NCI-H1436 (cell line): ENCODE data around the gene MACIR.
"Not testable (repeated sequence)": the region's sequence is repeated elsewhere in the genome, so short reads cannot be mapped to it uniquely, and the experiment has no call there.

ENCODE experiments used
- DNase-seq: peaks from one replicate; lab custom pipeline; 2025; lab: John Stamatoyannopoulos, UW

MACIR gene

GRCh38 chr5:103258368-103258956 lies at the start of gene MACIR:
Gene MACIR, plus strand, starts transcription at chr5:103258763. Its CDS starts 17,157 bp downstream, at chr5:103275920.
- DNase-seq: peak; percentile 97

GRCh38 chr5:103209065-103209464 lies 49.5 kb upstream of the MACIR start:
- no peak for DNase-seq

GRCh38 chr5:103210952-103211351 lies 47.6 kb upstream of the MACIR start:
- no peak for DNase-seq

- DNase-seq: no peak
Measured at GRCh38 chr5:103211576-103212561, 46.7 kb upstream of the MACIR start.

- no peak for DNase-seq
Measured at GRCh38 chr5:103216137-103216536, 42.4 kb upstream of the MACIR start.

GRCh38 chr5:103216697-103217096 lies 41.9 kb upstream of the MACIR start:
- no peak for DNase-seq

GRCh38 chr5:103217101-103217500 lies 41.5 kb upstream of the MACIR start:
- DNase-seq: no peak

GRCh38 chr5:103218164-103218563 lies 40.4 kb upstream of the MACIR start:
- DNase-seq: no peak

GRCh38 chr5:103219074-103219473 lies 39.5 kb upstream of the MACIR start:
- DNase-seq: not testable (repeated sequence)

- DNase-seq: no peak
Measured at GRCh38 chr5:103223031-103223955, 35.3 kb upstream of the MACIR start.

- DNase-seq: peak; percentile 57
Measured at GRCh38 chr5:103224118-103224893, 34.3 kb upstream of the MACIR start.

- no peak for DNase-seq
Measured at GRCh38 chr5:103224894-103225246, 33.7 kb upstream of the MACIR start.

GRCh38 chr5:103228061-103228460 lies 30.5 kb upstream of the MACIR start:
- no peak for DNase-seq

GRCh38 chr5:103228588-103228987 lies 30.0 kb upstream of the MACIR start:
- DNase-seq: no peak

- DNase-seq: no peak
Measured at GRCh38 chr5:103232393-103232999, 26.1 kb upstream of the MACIR start.

- DNase-seq: no peak
Measured at GRCh38 chr5:103234239-103234975, 24.2 kb upstream of the MACIR start.

- DNase-seq: no peak
Measured at GRCh38 chr5:103235891-103236290, 22.7 kb upstream of the MACIR start.

- DNase-seq: no peak
Measured at GRCh38 chr5:103237778-103238177, 20.8 kb upstream of the MACIR start.

- DNase-seq: no peak
Measured at GRCh38 chr5:103243665-103244064, 14.9 kb upstream of the MACIR start.

- no peak for DNase-seq
Measured at GRCh38 chr5:103244398-103244797, 14.2 kb upstream of the MACIR start.
